BE2C (cell line): Measurements from ENCODE around the gene KCTD6.

ENCODE experiments used
- DNase-seq: peaks from one replicate; pipeline ENCODE4 v3.0.0-alpha.2; 2020
- H3K27me3 ChIP-seq: fragments of 250-450 bp; sonication (Bioruptor Pico); 2 replicates; pipeline ENCODE4 v1.5.1; 2020; ENCODE audit warnings: mild to moderate bottlenecking
- H3K36me3 ChIP-seq: fragments of 250-450 bp; sonication (Bioruptor Pico); 2 replicates; pipeline ENCODE4 v1.5.1; 2020; ENCODE audit warnings: mild to moderate bottlenecking
- H3K4me1 ChIP-seq: fragments of 250-450 bp; sonication (Bioruptor Pico); 2 replicates; pipeline ENCODE4 v1.5.1; 2020
- H3K4me3 ChIP-seq: 2 replicates; pipeline ENCODE4 v1.5.1; 2011; ENCODE audit warnings: low read depth, low read length
- H3K9me3 ChIP-seq: fragments of 250-450 bp; sonication (Bioruptor Pico); 2 replicates; pipeline ENCODE4 v1.5.1; 2020
- TF ChIP-seq, protein P1 (sequence below): IDR thresholded peaks from 2 replicates; pipeline ENCODE4 v1.5.1; 2012; ENCODE audit warnings: mild to moderate bottlenecking, low read depth, low read length

The KCTD6 gene

DNA sequence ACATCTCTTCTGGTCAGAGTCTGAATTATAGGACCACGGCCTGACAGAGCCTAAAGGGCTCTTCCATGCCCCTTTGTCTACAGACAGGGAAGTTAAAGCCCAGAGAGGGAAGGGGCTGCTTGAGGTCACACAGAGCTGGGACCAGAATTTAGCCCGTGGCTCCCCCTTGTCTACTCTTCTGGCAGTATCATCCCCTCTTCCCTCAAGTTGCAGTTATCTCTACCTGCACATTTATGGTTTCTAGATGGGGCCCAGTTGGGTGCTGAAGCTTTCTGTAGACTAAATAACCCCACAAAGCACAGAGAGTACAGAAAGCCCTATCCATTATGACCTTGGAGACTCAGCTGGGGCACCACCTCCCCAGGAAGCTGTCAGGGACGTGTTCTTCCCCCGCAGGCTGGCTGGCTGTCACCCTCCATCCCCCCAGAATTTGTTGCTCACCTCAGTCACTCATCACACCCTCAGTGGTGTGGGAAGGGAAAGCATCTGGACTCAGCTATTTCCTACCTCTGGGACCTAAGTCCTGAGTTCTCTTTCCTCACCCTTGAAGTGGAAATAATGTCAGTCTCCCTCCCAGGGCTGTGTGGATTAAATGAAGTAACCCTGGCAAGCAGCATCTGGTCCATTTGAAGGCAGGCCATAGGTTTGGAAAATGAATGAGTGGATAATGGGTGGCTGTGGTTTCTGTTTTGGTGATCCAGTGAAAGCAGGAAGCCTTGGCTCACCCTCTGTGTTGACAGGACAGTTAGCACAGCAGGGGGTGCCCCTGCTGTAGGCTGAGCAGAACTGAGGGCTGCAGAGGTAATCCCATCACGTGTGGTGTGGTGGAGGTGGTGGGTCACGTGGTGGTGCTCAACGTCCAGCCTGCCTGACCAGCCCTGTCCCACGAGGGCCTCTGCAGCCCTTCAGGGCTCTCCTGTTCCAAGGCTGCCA lies 28.8 kb downstream of the KCTD6 start:
- H3K4me3 ChIP-seq = no peak overlapping the region
- TF ChIP-seq, protein P1, sequence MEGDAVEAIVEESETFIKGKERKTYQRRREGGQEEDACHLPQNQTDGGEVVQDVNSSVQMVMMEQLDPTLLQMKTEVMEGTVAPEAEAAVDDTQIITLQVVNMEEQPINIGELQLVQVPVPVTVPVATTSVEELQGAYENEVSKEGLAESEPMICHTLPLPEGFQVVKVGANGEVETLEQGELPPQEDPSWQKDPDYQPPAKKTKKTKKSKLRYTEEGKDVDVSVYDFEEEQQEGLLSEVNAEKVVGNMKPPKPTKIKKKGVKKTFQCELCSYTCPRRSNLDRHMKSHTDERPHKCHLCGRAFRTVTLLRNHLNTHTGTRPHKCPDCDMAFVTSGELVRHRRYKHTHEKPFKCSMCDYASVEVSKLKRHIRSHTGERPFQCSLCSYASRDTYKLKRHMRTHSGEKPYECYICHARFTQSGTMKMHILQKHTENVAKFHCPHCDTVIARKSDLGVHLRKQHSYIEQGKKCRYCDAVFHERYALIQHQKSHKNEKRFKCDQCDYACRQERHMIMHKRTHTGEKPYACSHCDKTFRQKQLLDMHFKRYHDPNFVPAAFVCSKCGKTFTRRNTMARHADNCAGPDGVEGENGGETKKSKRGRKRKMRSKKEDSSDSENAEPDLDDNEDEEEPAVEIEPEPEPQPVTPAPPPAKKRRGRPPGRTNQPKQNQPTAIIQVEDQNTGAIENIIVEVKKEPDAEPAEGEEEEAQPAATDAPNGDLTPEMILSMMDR = no peak
- no peaks in the 10 kb centered on the region for H3K36me3 ChIP-seq
- no peak for DNase-seq
- H3K9me3 ChIP-seq = no peaks in the 10 kb centered on the region
- no peaks in the 10 kb centered on the region for H3K27me3 ChIP-seq
- H3K4me1 ChIP-seq = no peaks in the 10 kb centered on the region

DNA sequence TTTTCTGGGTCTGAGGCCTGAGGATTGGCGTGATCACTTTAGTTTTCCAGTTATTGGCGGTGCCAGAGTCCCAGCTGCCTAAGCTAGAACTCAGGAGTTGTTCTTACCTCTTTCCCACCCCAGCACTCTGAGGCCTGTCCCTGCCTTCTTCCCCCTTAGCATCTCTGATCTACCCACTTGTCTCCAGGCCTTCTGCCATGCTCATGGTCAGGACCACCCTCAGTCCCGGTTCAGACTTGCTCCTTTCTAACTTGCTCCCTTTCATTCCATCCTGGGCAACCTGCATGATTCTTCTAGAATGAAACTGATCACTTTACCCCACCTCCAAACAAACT lies 29.4 kb downstream of the KCTD6 start:
- Histone ChIP-seq H3K4me1 (no peaks in the 10 kb centered on the region), H3K4me3 (no peak overlapping the region), H3K36me3 (no peaks in the 10 kb centered on the region), H3K9me3 (no peaks in the 10 kb centered on the region), H3K27me3 (no peaks in the 10 kb centered on the region)
- TF ChIP-seq, protein P1 = no peak
- DNase-seq = no peak

DNA sequence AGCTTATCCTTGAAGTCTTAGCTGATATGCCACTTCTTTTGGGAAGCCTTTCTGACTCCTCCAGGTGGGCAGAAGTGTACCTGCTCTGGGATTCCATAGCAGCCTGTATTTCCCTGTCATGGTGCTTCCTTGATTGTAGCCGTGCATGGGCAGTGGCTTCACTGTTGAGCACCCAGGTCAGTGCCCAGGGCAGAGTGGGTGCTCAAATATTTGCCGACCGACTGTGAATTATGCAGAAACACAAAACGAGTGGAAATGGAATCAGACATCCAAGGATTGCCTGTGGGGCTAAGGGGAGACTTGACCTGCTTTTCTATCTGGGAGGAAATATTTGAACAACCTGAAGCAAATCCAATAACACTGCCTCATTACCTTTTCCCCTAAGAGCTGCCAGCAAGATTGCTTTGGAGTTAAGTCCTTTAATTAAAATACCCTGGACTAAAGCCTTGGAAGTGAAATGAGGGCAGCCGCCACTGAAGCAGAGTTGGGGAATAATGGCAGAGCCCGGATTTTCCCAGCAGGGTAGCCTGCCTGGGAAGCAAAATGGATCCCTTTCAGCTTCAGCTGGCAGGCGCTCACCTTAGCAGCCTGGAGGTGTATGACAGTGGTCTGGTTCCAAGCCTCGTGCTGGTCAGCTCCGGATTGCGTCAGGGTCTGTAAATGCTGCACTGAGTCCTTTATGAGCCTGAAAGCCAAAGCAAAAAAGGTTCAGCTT lies 30.2 kb downstream of the KCTD6 start:
- H3K9me3 ChIP-seq = no peaks in the 10 kb centered on the region
- DNase-seq = no peak
- TF ChIP-seq, protein P1 = no peak
- H3K27me3 ChIP-seq = no peaks in the 10 kb centered on the region
- H3K4me3 ChIP-seq = no peak overlapping the region
- no peaks in the 10 kb centered on the region for H3K36me3 ChIP-seq
- H3K4me1 ChIP-seq = no peaks in the 10 kb centered on the region

DNA sequence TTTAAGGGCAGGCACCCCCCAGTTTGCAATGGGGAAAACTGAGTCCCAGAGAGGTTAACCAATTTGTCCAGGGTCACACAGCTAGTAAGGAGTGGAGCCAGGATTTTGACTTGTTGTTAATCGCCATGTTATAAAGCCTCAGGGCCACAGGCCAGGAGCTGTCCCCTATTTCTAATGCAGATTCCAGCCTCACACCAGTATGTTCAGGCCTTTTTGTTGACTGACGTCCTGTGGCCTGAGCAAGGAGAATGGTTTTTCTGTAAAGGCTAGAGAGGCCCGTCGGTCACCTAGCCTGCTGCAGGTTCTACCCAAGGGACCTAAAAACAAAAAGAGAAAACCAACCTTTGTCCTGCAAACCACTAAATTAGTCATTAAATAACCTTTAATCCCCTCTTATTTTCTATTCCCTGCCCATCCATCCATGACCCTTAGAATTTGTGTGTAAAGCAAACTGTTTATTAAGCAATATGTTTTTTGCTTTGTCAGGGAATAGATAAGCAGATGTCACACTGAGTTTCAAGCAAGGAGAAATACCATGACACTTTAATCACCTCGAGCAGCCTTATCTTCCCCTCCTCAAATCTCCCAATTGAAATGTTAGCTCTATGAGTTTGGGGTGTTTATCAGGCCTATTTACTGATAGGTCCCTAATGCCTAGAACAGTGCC lies 31.0 kb downstream of the KCTD6 start:
- H3K36me3 ChIP-seq = no peaks in the 10 kb centered on the region
- H3K9me3 ChIP-seq = no peaks in the 10 kb centered on the region
- no peak overlapping the region for H3K4me3 ChIP-seq
- no peaks in the 10 kb centered on the region for H3K4me1 ChIP-seq
- TF ChIP-seq, protein P1 = no peak
- H3K27me3 ChIP-seq = no peaks in the 10 kb centered on the region
- DNase-seq = no peak

DNA sequence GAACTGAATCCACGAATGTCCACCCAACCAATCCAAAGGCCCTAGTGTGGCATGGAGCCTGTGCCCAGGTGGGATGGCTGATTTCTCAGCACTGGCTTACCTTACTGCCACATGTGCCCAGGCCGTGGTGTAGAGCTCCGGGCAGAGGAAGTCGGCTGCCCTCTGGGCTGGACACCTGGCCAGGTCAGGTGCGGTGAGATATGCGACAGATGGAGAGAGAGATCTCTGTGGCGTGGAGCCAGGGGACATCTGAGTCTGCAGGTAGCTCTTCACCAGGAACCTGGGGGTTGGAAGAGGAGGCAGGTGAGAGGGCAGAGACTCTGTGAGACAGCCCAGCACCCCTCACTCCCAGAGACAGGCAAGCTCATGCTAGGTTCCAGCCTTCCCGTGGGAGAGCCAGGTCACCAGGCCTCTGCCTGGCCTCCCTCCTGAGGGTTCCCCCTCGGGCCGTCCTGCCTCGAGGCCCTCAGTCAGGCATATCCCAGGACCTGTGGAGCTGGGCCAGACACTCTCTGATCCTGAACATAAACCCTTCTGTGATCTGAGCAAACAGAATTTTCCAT lies 32.5 kb downstream of the KCTD6 start:
- no peak overlapping the region for H3K4me3 ChIP-seq
- H3K9me3 ChIP-seq = no peaks in the 10 kb centered on the region
- H3K36me3 ChIP-seq = no peaks in the 10 kb centered on the region
- no peak for DNase-seq
- TF ChIP-seq, protein P1 = no peak
- no peaks in the 10 kb centered on the region for H3K4me1 ChIP-seq
- H3K27me3 ChIP-seq = no peaks in the 10 kb centered on the region
